Right atrium auricular region (tissue), 2 donors: ENCODE data around the gene RPL41. TPM values are rescaled to one million over a fixed set of nuclear protein-coding genes. Genes with fewer than 3 reads are reported as not detected.

Experiments
- DNase-seq: peaks from one replicate; pipeline ENCODE4 v3.0.0-alpha.2; 2019; ENCODE audit warnings: low spot score
- H3K27ac ChIP-seq, 2 donors: fragments of 200-600 bp; sonication (generic); 1 replicate in 1 of 2; 2 replicates in 1 of 2; pipeline ENCODE4 v1.5.1; 2016 to 2019
- H3K27me3 ChIP-seq, 2 donors: fragments of 200-600 bp; sonication (generic); one replicate each; pipeline versions ENCODE4 v1.5.1 to v1.6.0; 2017 to 2019
- H3K36me3 ChIP-seq: fragments of 200-600 bp; sonication (generic); one replicate; pipeline ENCODE4 v1.5.1; 2016
- H3K4me1 ChIP-seq, 2 donors: fragments of 200-600 bp; sonication (generic); one replicate each; pipeline versions ENCODE4 v1.5.1 to v1.6.0; 2017 to 2019
- H3K4me3 ChIP-seq, 2 donors: fragments of 200-600 bp; sonication (generic); 1 replicate in 1 of 2; 2 replicates in 1 of 2; pipeline ENCODE4 v1.5.1; 2017 to 2019; ENCODE audit warnings: mild to moderate bottlenecking in 1 of 2, moderate library complexity in 1 of 2
- H3K9me3 ChIP-seq, 2 donors: fragments of 200-600 bp; sonication (generic); one replicate each; pipeline ENCODE4 v1.5.1; 2019
- total RNA-seq, 2 donors: library from RNA; depleted of rRNA; stranded (reverse); fragments of >200 nt; gene quantifications; one replicate each; pipeline ENCODE4 v1.1.0, GENCODE V29; 2016
- TF ChIP-seq, protein P1 (sequence below), 2 donors: fragments of 200-600 bp; sonication (generic); IDR thresholded peaks; one replicate each; pipeline ENCODE4 v1.5.1; 2019; ENCODE audit warnings: antibody characterized with exemption in 2 of 2

RPL41 gene
- total RNA-seq, 2 donors from 2014 or later = 606 to 2,188 TPM

GRCh38 chr12:56162468-56163290 lies 46.2 kb downstream of the RPL41 start:
- Histone ChIP-seq H3K36me3 (peaks cover 84% of the 10 kb centered on the region), H3K4me3 (no peak overlapping the region), H3K27ac (no peak overlapping the region), H3K9me3 (no peaks in the 10 kb centered on the region), H3K27me3 (no peaks in the 10 kb centered on the region), H3K4me1 (peaks cover 0 to 37% of the 10 kb centered on the region in 2 donors)
- DNase-seq = no peak
- TF ChIP-seq, protein P1, sequence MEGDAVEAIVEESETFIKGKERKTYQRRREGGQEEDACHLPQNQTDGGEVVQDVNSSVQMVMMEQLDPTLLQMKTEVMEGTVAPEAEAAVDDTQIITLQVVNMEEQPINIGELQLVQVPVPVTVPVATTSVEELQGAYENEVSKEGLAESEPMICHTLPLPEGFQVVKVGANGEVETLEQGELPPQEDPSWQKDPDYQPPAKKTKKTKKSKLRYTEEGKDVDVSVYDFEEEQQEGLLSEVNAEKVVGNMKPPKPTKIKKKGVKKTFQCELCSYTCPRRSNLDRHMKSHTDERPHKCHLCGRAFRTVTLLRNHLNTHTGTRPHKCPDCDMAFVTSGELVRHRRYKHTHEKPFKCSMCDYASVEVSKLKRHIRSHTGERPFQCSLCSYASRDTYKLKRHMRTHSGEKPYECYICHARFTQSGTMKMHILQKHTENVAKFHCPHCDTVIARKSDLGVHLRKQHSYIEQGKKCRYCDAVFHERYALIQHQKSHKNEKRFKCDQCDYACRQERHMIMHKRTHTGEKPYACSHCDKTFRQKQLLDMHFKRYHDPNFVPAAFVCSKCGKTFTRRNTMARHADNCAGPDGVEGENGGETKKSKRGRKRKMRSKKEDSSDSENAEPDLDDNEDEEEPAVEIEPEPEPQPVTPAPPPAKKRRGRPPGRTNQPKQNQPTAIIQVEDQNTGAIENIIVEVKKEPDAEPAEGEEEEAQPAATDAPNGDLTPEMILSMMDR (IDR thresholded peaks at IDR 0.05) = no peak

GRCh38 chr12:56163533-56164344 lies 47.3 kb downstream of the RPL41 start:
- TF ChIP-seq, protein P1 (IDR thresholded peaks at IDR 0.05) = no peak
- Histone ChIP-seq H3K4me1 (peaks cover 0 to 37% of the 10 kb centered on the region in 2 donors), H3K9me3 (no peaks in the 10 kb centered on the region), H3K4me3 (no peak overlapping the region), H3K36me3 (peaks cover 94% of the 10 kb centered on the region), H3K27ac (no peak overlapping the region), H3K27me3 (no peaks in the 10 kb centered on the region)
- no peak for DNase-seq

- DNase-seq = no peak
- H3K9me3 ChIP-seq = no peaks in the 10 kb centered on the region
- peaks cover 100% of the 10 kb centered on the region for H3K36me3 ChIP-seq
- H3K27me3 ChIP-seq = no peaks in the 10 kb centered on the region
- H3K4me1 ChIP-seq = peaks cover 0 to 34% of the 10 kb centered on the region in 2 donors
- no peak overlapping the region for H3K4me3 ChIP-seq
- TF ChIP-seq, protein P1 (IDR thresholded peaks at IDR 0.05) = no peak
- no peak overlapping the region for H3K27ac ChIP-seq
Measured at GRCh38 chr12:56164345-56164729, 47.9 kb downstream of the RPL41 start.

DNA sequence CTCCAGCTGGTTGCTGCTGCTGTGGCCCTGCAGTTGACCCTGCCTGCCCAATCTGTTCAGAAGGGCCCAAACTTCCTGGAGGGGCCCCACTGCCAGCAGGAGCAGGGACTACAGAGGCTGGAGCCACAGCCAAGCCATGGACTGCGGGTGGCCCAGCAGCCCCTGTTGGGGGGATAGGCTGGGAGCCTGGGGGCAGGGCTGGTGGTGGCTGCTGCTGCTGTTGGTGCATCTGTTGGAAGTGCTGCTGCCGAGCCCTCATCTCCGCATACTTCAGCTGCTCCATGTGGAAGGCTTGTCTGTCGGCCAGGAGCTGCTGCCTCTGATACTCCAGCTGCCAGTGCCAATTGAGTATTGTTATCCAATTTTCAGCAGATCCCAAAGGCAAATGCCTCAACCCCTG lies 48.9 kb downstream of the RPL41 start:
- H3K36me3 ChIP-seq = peaks cover 100% of the 10 kb centered on the region
- TF ChIP-seq, protein P1 (IDR thresholded peaks at IDR 0.05) = no peak
- no peaks in the 10 kb centered on the region for H3K9me3 ChIP-seq
- no peak overlapping the region for H3K27ac ChIP-seq
- peaks cover 0 to 24% of the 10 kb centered on the region in 2 donors for H3K4me1 ChIP-seq
- DNase-seq = no peak
- no peak overlapping the region for H3K4me3 ChIP-seq
- H3K27me3 ChIP-seq = no peaks in the 10 kb centered on the region

Other genes starting within 250 kb of the RPL41 start
- gene PYM1, start 188.7 kb upstream of the RPL41 start, total RNA-seq = 10 to 100 TPM; 17.6 to 20.6 TPM
- gene DGKA, start 185.5 kb upstream of the RPL41 start, total RNA-seq = 10 to 100 TPM in 1 of 2 donors, 1 to 10 TPM in 1; 7.3 to 22.8 TPM
- gene PMEL, start 150.6 kb upstream of the RPL41 start, total RNA-seq = 1 to 10 TPM in 1 of 2 donors, under 1 TPM in 1; 0.67 to 1.1 TPM
- 10 to 100 TPM in 1 of 2 donors, 1 to 10 TPM in 1; 5.4 to 13.8 TPM for gene CDK2, start 149.8 kb upstream of the RPL41 start, total RNA-seq
- gene RAB5B, start 142.6 kb upstream of the RPL41 start, total RNA-seq = 100 to 1,000 TPM in 1 of 2 donors, 10 to 100 TPM in 1; 93.5 to 108 TPM
- 10 to 100 TPM; 23.9 to 37.7 TPM for gene SUOX, start 119.4 kb upstream of the RPL41 start, total RNA-seq
- 1 to 10 TPM; 2.6 to 3.9 TPM for gene IKZF4, start 95.6 kb upstream of the RPL41 start, total RNA-seq
- gene RPS26, start 74.7 kb upstream of the RPL41 start, total RNA-seq = 1,000 to 10,000 TPM in 1 of 2 donors, 100 to 1,000 TPM in 1; 134 to 1,492 TPM
- 1 to 10 TPM; 3.2 to 7.2 TPM for gene ERBB3, start 36.5 kb upstream of the RPL41 start, total RNA-seq
- 100 to 1,000 TPM in 1 of 2 donors, 10 to 100 TPM in 1; 91.4 to 116 TPM for gene PA2G4, start 12.1 kb upstream of the RPL41 start, total RNA-seq
- gene ZC3H10, start 1.6 kb downstream of the RPL41 start, total RNA-seq = 1 to 10 TPM; 2.1 to 2.9 TPM
- gene ESYT1, start 11.6 kb downstream of the RPL41 start, total RNA-seq = 10 to 100 TPM; 25.4 to 74.0 TPM
- 10 to 100 TPM; 36.1 to 55.1 TPM for gene MYL6B, start 36.0 kb downstream of the RPL41 start, total RNA-seq
- gene MYL6, start 41.7 kb downstream of the RPL41 start, total RNA-seq = 1,000 to 10,000 TPM in 1 of 2 donors, 100 to 1,000 TPM in 1; 567 to 1,179 TPM
- gene SMARCC2, start 72.8 kb downstream of the RPL41 start, total RNA-seq = 10 to 100 TPM; 45.0 to 70.2 TPM
- gene RNF41, start 105.3 kb downstream of the RPL41 start, total RNA-seq = 10 to 100 TPM; 45.1 to 88.4 TPM
- gene NABP2, start 107.7 kb downstream of the RPL41 start, total RNA-seq = 10 to 100 TPM; 19.7 to 23.6 TPM
- not detected for gene SLC39A5, start 113.4 kb downstream of the RPL41 start, total RNA-seq
- 10 to 100 TPM; 12.4 to 22.1 TPM for gene ANKRD52, start 141.8 kb downstream of the RPL41 start, total RNA-seq
- 100 to 1,000 TPM in 1 of 2 donors, 10 to 100 TPM in 1; 68.5 to 149 TPM for gene COQ10A, start 150.3 kb downstream of the RPL41 start, total RNA-seq
- 100 to 1,000 TPM; 236 to 513 TPM for gene CS, start 183.7 kb downstream of the RPL41 start, total RNA-seq
- 10 to 100 TPM; 37.0 to 55.2 TPM for gene CNPY2, start 199.4 kb downstream of the RPL41 start, total RNA-seq
- 10 to 100 TPM; 14.5 to 18.4 TPM for gene PAN2, start 217.4 kb downstream of the RPL41 start, total RNA-seq
- gene IL23A, start 222.3 kb downstream of the RPL41 start, total RNA-seq = not detected
- gene STAT2, start 243.5 kb downstream of the RPL41 start, total RNA-seq = 10 to 100 TPM; 28.3 to 41.0 TPM
- gene APOF, start 246.2 kb downstream of the RPL41 start, total RNA-seq = not detected